GM19328 (cell line): ENCODE measurements around the gene SLC8A1.

Experiments used
- ATAC-seq: cut with Tn5 transposase; IDR thresholded peaks from one replicate; pipeline ENCODE4 v1.9.1; 2021; ENCODE audit warnings: mild to moderate bottlenecking, moderate library complexity; ENCODE audit not compliant: unreplicated experiment

SLC8A1 gene

GRCh38 chr2:40317046-40317445 lies 134.8 kb downstream of the SLC8A1 start:
- ATAC-seq = no peak

GRCh38 chr2:40316620-40317019 lies 135.3 kb downstream of the SLC8A1 start:
- no peak for ATAC-seq

- no peak for ATAC-seq
Observed at GRCh38 chr2:40315683-40316082, 136.2 kb downstream of the SLC8A1 start.

GRCh38 chr2:40311026-40311425 lies 140.9 kb downstream of the SLC8A1 start:
- no peak for ATAC-seq

GRCh38 chr2:40310303-40310702 lies 141.6 kb downstream of the SLC8A1 start:
- no peak for ATAC-seq

GRCh38 chr2:40304340-40304739 lies 147.6 kb downstream of the SLC8A1 start:
- ATAC-seq = no peak

GRCh38 chr2:40303746-40304145 lies 148.1 kb downstream of the SLC8A1 start:
- ATAC-seq = no peak

- ATAC-seq = no peak
Observed at GRCh38 chr2:40302751-40303325, 149.1 kb downstream of the SLC8A1 start.

- no peak for ATAC-seq
Observed at GRCh38 chr2:40300391-40300790, 151.5 kb downstream of the SLC8A1 start.

GRCh38 chr2:40299781-40300180 lies 152.1 kb downstream of the SLC8A1 start:
- ATAC-seq = no peak

GRCh38 chr2:40299173-40299572 lies 152.7 kb downstream of the SLC8A1 start:
- ATAC-seq = no peak

GRCh38 chr2:40298026-40298425 lies 153.9 kb downstream of the SLC8A1 start:
- ATAC-seq = no peak

GRCh38 chr2:40292291-40292690 lies 159.6 kb downstream of the SLC8A1 start:
- no peak for ATAC-seq

GRCh38 chr2:40289771-40290404 lies 162.0 kb downstream of the SLC8A1 start:
- ATAC-seq = no peak

- ATAC-seq = no peak
Observed at GRCh38 chr2:40287773-40288172, 164.1 kb downstream of the SLC8A1 start.

- no peak for ATAC-seq
Observed at GRCh38 chr2:40287195-40287594, 164.7 kb downstream of the SLC8A1 start.

GRCh38 chr2:40286721-40287120 lies 165.2 kb downstream of the SLC8A1 start:
- no peak for ATAC-seq

GRCh38 chr2:40285391-40285790 lies 166.5 kb downstream of the SLC8A1 start:
- no peak for ATAC-seq

GRCh38 chr2:40284797-40285196 lies 167.1 kb downstream of the SLC8A1 start:
- ATAC-seq = no peak

GRCh38 chr2:40283111-40283909 lies 168.6 kb downstream of the SLC8A1 start:
- no peak for ATAC-seq

GRCh38 chr2:40282428-40282827 lies 169.5 kb downstream of the SLC8A1 start:
- no peak for ATAC-seq
